GM19043 (cell line): ENCODE measurements around the gene CDC16.
"Not testable (repeated sequence)": the region's sequence is repeated elsewhere in the genome, so short reads cannot be mapped to it uniquely, and the experiment has no call there.

ENCODE experiments used
- ATAC-seq: cut with Tn5 transposase; IDR thresholded peaks from one replicate; pipeline ENCODE4 v1.9.1; 2021; ENCODE audit warnings: low read depth; ENCODE audit not compliant: unreplicated experiment

CDC16 gene

GRCh38 chr13:114226699-114227323 is 7.9 kb upstream of the CDC16 start:
- ATAC-seq: no peak

DNA sequence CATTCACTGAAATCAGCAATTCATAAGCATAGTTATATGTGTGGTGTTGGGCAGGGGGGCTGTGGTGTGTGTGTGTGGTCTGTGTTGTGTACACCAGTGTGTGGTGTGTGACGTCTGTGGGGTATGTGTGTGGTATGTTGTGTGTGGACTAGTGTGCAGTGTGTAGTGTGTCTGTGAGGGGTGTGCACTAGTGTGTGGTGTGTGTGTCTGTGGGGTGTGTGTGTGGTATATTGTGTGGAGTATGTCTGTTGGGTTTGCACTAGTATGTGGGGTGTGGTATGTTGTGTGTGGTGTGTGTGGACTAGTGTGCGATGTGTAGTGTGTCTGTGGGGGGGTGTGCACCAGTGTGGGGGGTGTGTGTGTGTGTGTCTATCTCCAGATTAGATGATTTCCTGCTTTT is 7.2 kb upstream of the CDC16 start:
- no peak for ATAC-seq

DNA sequence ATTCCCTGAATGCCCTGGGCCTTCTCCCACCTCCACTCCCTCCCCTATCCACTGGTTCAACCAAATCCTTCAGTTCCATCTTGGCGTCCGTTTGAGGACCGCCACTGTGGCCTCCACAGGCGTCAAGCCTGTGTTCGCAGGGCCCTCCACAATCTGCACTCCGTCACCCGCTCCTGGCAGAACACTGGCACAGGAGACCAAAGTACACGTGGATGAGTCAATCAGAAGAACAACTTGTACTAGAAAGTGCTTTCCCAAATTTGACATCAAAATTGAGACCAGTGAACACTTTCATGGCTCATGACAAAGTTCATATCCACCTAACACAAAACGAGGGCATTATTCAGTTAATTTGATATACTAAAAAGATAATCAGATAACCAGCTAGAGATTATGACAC is 6.5 kb upstream of the CDC16 start:
- ATAC-seq: no peak

GRCh38 chr13:114229506-114229905 is 5.2 kb upstream of the CDC16 start:
- no peak for ATAC-seq

GRCh38 chr13:114230117-114230516 is 4.6 kb upstream of the CDC16 start:
- ATAC-seq: no peak

GRCh38 chr13:114230575-114230974 is 4.1 kb upstream of the CDC16 start:
- no peak for ATAC-seq

DNA sequence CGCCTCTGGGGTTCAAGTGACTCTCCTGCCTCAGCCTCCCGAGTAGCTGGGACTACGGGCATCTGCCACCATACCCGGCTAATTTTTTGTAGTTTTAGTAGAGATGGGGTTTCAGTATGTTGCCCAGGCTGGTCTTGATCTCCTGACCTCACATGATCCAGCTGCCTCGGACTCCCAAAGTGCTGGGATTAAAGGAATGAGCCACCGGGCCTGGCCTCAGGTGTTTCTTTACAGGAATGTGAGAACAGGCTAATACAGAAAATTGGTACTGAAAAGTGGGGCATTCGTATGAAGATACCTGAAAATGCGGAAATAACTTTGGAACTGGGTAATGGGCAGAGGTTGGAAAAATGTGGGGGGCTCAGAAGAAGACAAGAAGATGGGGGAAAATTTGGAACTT is 2.8 kb upstream of the CDC16 start:
- no peak for ATAC-seq

- ATAC-seq: no peak
Observed at GRCh38 chr13:114234266-114234644, 442 bp upstream of the CDC16 start.

DNA sequence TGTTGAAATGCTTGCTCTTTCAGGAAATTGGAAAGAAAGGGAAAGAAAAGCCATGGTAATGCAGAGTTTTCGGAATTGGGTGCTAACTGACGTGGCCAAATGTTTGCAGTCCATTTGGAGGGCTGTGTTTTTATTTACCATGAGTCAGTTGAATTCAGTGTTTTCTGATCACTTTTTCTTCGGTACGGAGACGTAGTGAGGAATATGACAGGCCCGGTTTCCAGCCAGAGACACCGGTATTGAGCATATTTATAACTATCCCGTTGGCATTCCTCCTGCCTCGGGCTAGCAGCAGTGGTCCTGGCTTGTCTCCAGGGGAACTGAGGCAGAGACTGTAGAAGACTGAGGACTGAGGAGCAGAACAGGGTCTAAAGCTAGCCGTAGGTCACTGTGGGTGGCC is 1.0 kb downstream of the CDC16 start:
- ATAC-seq: no peak

DNA sequence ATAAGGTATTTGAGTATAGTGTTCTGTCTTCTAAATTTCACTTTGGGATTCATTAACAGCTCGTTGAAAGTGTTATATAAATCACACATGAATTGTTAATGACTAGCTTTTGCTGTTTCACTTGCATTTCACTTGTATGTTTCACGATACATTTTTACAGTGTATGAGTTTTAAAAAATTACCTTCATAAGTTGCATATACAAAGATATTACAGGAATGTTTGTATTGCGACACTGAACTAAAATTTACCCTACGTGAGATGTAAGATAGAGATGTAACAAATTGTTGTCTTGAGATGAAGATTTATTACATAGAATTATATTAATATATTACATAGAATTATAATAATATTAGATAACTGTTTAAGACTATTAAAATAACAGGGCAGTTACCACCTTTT is 1.5 kb downstream of the CDC16 start:
- no peak for ATAC-seq

DNA sequence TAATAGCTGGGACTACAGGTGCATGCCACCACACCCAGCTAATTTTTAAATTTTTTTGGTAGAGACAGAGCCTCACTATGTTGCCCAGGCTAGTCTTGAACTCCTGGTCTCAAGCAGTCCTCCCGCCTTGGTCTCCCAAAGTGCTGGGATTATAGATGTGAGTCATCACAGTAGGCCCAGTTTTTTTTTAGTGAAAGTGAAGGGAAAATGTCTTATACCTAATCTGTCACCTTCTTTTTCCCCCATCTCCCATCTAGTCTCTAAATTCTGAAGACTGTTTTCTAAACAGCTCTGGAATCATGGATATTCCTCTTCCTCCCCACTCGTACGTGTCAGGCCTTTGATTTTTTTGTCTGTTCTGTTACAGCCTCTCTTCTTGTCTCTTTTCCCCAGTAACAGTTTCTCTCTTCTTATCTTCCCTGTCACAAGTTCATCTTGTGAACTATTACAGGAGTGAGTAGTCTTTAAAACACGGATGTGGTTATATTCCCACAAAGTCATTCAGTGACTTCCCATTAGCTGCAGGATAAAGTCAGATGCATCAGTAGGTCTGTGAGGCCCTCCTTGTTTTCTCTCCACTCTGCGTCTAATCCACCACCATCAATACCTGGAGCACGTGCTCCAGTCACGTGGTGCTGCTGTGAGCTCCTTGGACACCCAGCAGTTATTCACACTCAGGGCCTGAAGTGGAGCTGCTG is 2.9 kb downstream of the CDC16 start:
- no peak for ATAC-seq

DNA sequence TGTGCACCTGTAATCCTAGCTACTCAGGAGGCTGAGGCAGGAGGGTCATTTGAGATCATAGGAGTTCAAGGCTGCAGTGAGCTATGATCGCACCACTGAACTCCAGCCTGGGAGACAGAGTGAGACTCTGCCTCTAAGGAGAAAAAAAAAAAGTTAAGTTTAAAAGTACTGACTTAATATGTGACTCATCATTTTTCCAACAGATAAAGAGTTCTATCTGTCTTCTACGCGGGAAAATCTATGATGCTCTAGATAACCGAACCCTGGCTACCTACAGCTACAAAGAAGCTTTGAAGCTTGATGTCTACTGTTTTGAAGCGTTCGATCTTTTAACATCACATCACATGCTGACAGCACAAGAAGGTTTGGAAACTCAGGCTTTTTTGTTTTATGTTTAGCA is 7.2 kb downstream of the CDC16 start:
- ATAC-seq: no peak

GRCh38 chr13:114243971-114244370 is 9.3 kb downstream of the CDC16 start:
- ATAC-seq: no peak

DNA sequence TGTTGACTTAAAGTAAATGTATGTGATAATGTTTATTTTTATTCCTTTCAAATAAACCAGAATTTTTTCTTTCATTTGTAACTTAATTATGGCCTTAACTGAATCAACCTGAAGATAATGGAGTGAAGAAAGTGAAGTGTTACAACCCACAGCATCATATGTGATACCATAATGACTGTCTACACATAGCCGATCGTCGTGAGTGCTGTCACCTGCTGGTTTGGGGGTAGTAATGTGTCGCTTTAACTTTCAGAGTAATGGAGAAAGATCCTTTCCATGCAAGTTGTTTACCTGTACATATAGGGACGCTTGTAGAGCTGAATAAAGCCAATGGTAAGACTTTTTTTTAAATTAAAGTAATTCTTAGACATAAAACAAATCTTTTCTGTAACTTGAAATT is 9.9 kb downstream of the CDC16 start:
- ATAC-seq: no peak

GRCh38 chr13:114248011-114248410 is 13.3 kb downstream of the CDC16 start:
- ATAC-seq: no peak

DNA sequence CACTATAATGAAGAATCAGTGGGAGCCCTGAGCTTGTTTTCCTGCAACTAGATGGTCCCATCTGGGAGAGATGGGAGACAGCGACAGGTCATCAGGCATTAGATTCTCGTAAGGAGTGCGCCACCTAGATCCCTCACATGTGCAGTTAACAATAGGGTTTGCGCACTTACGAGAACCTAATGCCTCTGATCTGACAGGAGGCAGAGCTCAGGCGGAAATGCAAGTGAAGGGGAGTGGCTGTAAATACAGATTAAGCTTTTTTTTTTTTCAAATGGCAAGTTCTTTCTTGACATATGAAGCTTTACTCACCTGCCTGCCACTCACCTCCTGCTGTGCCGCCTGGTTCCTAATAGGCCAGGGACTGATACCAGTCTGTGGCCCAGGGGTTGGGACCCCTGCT is 14.4 kb downstream of the CDC16 start:
- ATAC-seq: no peak

GRCh38 chr13:114251639-114252440 is 17.1 kb downstream of the CDC16 start:
- not testable (repeated sequence) for ATAC-seq

- ATAC-seq: no peak
Observed at GRCh38 chr13:114256547-114256946, 21.9 kb downstream of the CDC16 start.

- ATAC-seq: no peak
Observed at GRCh38 chr13:114257014-114257413, 22.3 kb downstream of the CDC16 start.

DNA sequence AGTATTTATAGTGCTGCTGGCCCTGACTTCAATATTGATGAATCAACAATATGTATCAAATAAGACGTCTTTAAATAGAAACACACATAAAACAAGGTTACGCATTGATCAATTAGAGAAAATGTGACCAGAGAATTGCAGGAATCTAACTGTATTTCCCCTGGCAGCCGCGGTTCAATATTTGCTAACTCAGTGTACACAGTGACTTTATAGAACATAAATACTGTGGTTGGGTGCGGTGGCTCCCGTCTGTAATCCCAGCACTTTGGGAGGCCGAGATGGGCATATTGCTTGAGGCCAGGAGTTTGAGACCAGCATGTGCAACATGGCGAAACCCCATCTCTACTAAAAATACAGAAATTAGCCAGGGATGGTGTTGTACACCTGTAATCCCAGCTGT is 23.9 kb downstream of the CDC16 start:
- no peak for ATAC-seq

DNA sequence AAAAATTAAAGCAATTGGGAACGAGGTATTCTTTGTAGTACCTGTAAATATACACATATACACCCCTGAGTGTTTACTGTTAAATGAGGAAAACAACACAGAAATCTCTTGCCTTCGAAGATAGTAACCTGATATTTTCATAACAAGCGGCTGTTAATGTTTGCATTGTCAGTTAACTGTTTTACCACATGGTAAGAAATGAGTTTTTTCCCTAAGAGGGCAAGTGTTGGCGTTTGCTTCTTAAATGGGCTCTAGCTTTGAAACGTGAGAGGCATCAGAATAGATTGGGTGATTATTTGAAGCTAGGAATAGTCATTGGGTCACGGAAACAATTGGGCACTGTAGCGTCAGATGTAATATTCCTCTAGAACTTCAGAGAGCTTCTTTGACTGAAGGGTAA is 24.7 kb downstream of the CDC16 start:
- ATAC-seq: no peak

DNA sequence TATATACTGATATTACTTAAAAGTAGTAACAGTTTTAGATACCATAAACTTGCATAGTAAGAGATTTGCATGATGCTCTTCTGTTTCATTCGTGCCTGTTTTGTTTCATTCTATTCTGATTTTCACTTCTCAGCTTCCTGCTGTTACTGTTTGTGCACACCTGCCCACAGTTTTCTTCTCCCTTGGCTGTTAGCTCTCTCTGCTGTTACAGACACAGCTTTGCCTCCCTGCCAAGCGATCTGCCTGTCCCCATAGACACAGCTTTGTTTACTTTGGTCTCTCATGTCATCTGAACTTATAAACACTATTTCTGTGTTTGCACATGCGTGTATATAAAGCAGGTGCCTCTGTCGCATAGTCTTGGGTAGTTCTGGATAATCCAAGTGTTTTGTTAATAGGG is 25.3 kb downstream of the CDC16 start:
- ATAC-seq: no peak
